Measurements from ENCODE around the gene C1orf74. TPM values are rescaled to one million over a fixed set of nuclear protein-coding genes. Genes with fewer than 3 reads are reported as not detected.

Gene C1orf74
- polyA plus RNA-seq, 2 of the 4 experiments (the other 2 are of a cell fraction) = 2.4 to 3.3 TPM

GRCh38 chr1:209772126-209772525 lies 12.2 kb downstream of the C1orf74 start:
- TF ChIP-seq GATA3 (IDR thresholded peaks at IDR 0.05; ENCODE audit: borderline replicate concordance) (no peak), BCL3 (IDR thresholded peaks at IDR 0.05) (no peak), ELK1 (IDR thresholded peaks at IDR 0.05; ENCODE audit: low read depth, low read length) (no peak), ZC3H11A (IDR thresholded peaks at IDR 0.05) (no peak), POLR2AphosphoS2 (conservative IDR thresholded peaks at IDR 0.05; ENCODE audit: low read length) (no peak), PHF8 (IDR thresholded peaks at IDR 0.05; ENCODE audit: borderline replicate concordance, low read depth) (no peak), TFCP2L1 (CRISPR knock-in tag; IDR thresholded peaks at IDR 0.05) (no peak), POLR2A (IDR thresholded peaks at IDR 0.05; ENCODE audit: low read length) (no peak), NPAS2 (CRISPR knock-in tag; IDR thresholded peaks at IDR 0.05; ENCODE audit: borderline replicate concordance) (no peak), BHLHE40 (IDR thresholded peaks at IDR 0.05; ENCODE audit: low read depth, low read length) (no peak), ZNF302 (CRISPR knock-in tag; IDR thresholded peaks at IDR 0.05) (no peak), E2F6 (IDR thresholded peaks at IDR 0.05; ENCODE audit: borderline replicate concordance, low read depth) (no peak), ESRRA (IDR thresholded peaks at IDR 0.05; ENCODE audit: borderline replicate concordance, low read length) (no peak), CTCF (IDR thresholded peaks at IDR 0.05) (no peak)
- no peak for DNase-seq (ENCODE audit: low read depth in 1 of 2, low spot score in 1 of 2)
- ChIA-PET CTCF (interaction anchor here (0.7 to 2.0 kb wide), 4 partner anchors 9 to 51 kb away, joined by 3 to 5 read pairs (median 4); no protein-coding TSS in a partner anchor), POLR2A (interaction anchor here (0.5 kb wide), 1 partner anchor 35 kb away, joined by 6 read pairs; no protein-coding TSS in a partner anchor)
- no peaks in the 10 kb centered on the region for H3K9me3 ChIP-seq
- FAIRE-seq = no peak
- no peak overlapping the region for H3K4me3 ChIP-seq
- H3K4me1 ChIP-seq = no peaks in the 10 kb centered on the region
- ATAC-seq = no peak
- WGBS (ENCODE audit: missing lambda C conversion rate) = 46% methylated on average over 6 of the region's 6 CpGs
- no peak overlapping the region for H3K27ac ChIP-seq
- H3K4me2 ChIP-seq = no peak overlapping the region

- no peak for FAIRE-seq
- TF ChIP-seq RNF2 (IDR thresholded peaks at IDR 0.05; ENCODE audit: borderline replicate concordance, low read depth) (no peak), HOXB13 (CRISPR knock-in tag; IDR thresholded peaks at IDR 0.05; ENCODE audit: low read depth) (no peak), REST (IDR thresholded peaks at IDR 0.05) (no peak), HDAC2 (IDR thresholded peaks at IDR 0.05) (no peak), CBX2 (IDR thresholded peaks at IDR 0.05; ENCODE audit: borderline replicate concordance, low read depth) (no peak), CEBPB (IDR thresholded peaks at IDR 0.05) (no peak), BCL3 (IDR thresholded peaks at IDR 0.05) (no peak), POLR2A (IDR thresholded peaks at IDR 0.05; ENCODE audit: low read length) (no peak), CHD2 (IDR thresholded peaks at IDR 0.05; ENCODE audit: low read length, partially characterized antibody) (no peak), HMGXB4 (CRISPR knock-in tag; IDR thresholded peaks at IDR 0.05; ENCODE audit: borderline replicate concordance) (no peak), SMC3 (IDR thresholded peaks at IDR 0.05) (no peak), MYC (IDR thresholded peaks at IDR 0.05; ENCODE audit: borderline replicate concordance, low read length) (no peak)
- H3K27ac ChIP-seq = no peak overlapping the region
- H3K9me3 ChIP-seq = no peaks in the 10 kb centered on the region
- H3K4me3 ChIP-seq = no peak overlapping the region
- no peak overlapping the region for H3K4me2 ChIP-seq
- H3K4me1 ChIP-seq = no peaks in the 10 kb centered on the region
- ChIA-PET CTCF (no interaction called here), POLR2A (no interaction called here)
- WGBS (ENCODE audit: missing lambda C conversion rate) = 88% methylated on average over 17 of the region's 17 CpGs
- ATAC-seq = no peak
- no peak for DNase-seq (ENCODE audit: low read depth in 1 of 2, low spot score in 1 of 2)
Measured at GRCh38 chr1:209770636-209771415, 13.5 kb downstream of the C1orf74 start.
